GM18517 (cell line): Measurements from ENCODE around the gene MEIOB.

ENCODE experiments used
- ATAC-seq: cut with Tn5 transposase; IDR thresholded peaks from one replicate; pipeline ENCODE4 v1.9.1; 2021; ENCODE audit warnings: mild to moderate bottlenecking, moderate library complexity; ENCODE audit not compliant: unreplicated experiment

Gene MEIOB

GRCh38 chr16:1789643-1790045 lies 82.3 kb downstream of the MEIOB start:
- ATAC-seq, result no peak

GRCh38 chr16:1788708-1789100 lies 83.3 kb downstream of the MEIOB start:
- no peak for ATAC-seq

GRCh38 chr16:1788095-1788707 lies 83.8 kb downstream of the MEIOB start:
- no peak for ATAC-seq

GRCh38 chr16:1787322-1788094 lies 84.5 kb downstream of the MEIOB start:
- ATAC-seq, result no peak

GRCh38 chr16:1787056-1787321 lies 85.0 kb downstream of the MEIOB start:
- no peak for ATAC-seq

- no peak for ATAC-seq
Observed at GRCh38 chr16:1786242-1787055, 85.5 kb downstream of the MEIOB start.

GRCh38 chr16:1785846-1786170 lies 86.2 kb downstream of the MEIOB start:
- no peak for ATAC-seq

- ATAC-seq, result no peak
Observed at GRCh38 chr16:1784977-1785845, 86.8 kb downstream of the MEIOB start.
